Measurements from ENCODE around the gene CLDN20.
"Not testable (repeated sequence)": the region's sequence is repeated elsewhere in the genome, so short reads cannot be mapped to it uniquely, and the experiment has no call there.

The CLDN20 gene

GRCh38 chr6:155311583-155311982 lies 47.8 kb downstream of the CLDN20 start:
- no peak for DNase-seq (ENCODE audit: low read depth, low spot score)

- DNase-seq (ENCODE audit: low read depth, low spot score), result not testable (repeated sequence)
These were observed 49.1 kb downstream of the CLDN20 start for GRCh38 chr6:155312950-155313349.

DNA sequence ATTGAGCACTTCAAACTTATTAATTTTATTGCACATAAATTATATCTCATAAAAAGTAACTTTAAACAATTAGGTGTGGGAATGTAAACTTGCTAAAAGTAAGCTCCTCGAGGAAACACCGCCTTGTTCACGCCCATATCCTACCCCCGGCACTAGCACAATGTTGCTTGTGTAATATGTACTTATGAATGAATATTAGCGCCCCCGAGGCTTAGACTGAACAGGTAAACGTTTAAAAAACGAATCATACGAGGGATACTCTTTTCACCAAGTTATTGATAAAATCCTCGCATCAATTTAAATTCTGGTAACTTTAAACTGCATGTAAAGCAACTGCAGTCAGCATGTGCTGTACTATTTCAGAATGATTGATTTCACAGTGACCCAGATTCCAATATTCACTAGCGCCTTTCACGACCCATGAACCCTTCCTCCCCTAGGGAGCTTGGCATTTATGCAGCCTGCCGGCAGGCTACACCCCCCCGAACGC lies 49.8 kb downstream of the CLDN20 start:
- no peak for DNase-seq (ENCODE audit: low read depth, low spot score)

GRCh38 chr6:155314092-155314772 lies 50.4 kb downstream of the CLDN20 start, which contains the start of gene TFB1M:
Gene TFB1M, minus strand, starts transcription at chr6:155314484. Its CDS starts 56 bp downstream, at chr6:155314428.
- peak; percentile 99 for DNase-seq (ENCODE audit: low read depth, low spot score)

DNA sequence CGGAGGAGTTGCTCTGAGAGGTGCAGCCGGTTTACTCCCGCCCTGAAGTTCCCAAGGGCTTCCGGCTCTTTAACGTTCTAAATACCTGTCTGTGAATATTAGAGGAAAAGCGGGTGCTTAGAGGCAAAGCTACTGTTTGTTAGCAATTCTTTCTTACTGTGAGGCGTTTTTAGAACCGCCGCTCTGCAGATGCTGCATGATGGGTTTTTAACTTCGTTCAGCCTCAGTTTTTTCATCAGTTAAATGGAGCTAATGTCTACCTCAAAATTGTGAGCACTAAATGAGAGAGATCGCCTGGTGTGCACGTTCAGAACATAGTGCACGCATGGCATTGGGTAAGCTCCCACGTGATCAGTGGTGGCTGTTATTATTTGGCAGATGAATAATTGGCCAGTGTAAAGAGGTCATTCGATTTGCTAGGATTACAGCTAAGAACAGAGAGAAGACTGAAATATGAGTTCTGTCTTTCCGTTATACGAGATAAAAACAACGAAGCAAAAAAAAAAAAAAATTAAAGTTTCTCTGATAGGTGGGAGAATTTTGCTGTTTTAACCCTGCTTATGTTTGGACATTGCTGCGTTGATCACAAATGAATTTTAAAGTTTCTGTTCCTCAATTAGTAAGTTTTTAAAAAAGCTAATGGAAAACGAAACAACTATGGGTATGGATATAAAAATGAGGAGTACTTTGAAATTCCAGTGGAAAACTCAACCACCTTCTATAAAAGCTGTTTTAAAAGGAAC lies 51.1 kb downstream of the CLDN20 start:
- no peak for DNase-seq (ENCODE audit: low read depth, low spot score)

- DNase-seq (ENCODE audit: low read depth, low spot score), result no peak
These were observed 51.7 kb downstream of the CLDN20 start for GRCh38 chr6:155315516-155315871.

GRCh38 chr6:155316419-155316818 lies 52.6 kb downstream of the CLDN20 start:
- DNase-seq (ENCODE audit: low read depth, low spot score), result no peak

DNA sequence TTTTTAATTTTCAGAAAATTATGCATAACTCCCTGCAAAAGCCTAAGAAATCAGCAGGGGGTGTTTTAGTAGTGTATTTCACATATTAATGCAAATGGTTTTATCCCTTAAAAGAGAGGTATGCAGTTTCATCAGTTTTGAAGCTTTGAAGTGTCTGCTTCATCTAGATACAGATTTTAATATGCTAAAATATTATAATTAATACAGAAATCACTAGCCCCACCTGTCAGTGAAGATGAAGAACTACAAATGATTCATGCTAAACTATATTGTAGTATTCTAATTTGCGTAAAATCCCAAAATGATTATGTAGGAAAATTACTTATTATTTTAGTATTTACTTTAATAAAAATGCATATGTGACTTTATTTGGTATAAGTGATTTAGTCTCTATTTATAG lies 53.4 kb downstream of the CLDN20 start:
- DNase-seq (ENCODE audit: low read depth, low spot score), result no peak

DNA sequence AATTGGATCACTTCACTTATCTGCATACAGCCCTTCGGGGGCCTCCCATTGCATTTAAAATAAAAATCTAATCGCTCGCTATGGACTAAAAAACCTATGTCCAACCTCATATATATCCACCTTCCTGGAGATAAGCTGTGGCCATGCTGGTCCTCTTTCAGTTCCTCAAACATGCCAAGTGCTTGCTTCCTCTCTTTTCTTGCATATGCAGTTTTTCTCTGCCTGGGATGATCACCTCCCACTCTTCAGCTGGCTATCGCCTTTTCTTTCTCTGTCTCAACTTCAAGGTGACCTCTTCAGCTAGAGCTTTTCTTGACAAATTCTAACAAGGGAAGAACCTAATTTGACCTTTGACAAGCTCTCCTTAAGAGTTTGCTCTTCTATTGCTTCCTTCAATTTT lies 56.1 kb downstream of the CLDN20 start:
- no peak for DNase-seq (ENCODE audit: low read depth, low spot score)

- DNase-seq (ENCODE audit: low read depth, low spot score), result no peak
These were observed 60.4 kb downstream of the CLDN20 start for GRCh38 chr6:155324172-155324571.

DNA sequence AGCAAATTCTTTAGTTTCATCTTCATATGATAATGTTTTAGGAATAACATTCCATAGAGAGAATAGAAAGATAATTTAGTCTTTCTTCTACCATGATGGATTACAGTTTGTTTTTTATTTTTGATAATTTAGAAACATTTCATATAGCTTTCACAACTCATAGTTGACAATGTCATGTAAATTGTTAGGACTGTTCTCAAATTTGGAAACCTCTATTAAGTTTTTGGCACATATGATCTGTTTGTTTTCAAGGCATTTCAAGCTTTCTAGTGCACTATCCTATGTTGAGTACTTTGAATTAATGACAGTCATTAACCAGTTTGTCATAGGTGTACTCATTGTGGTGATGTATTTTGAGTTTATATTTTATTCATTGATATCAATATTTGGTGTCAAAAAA lies 61.2 kb downstream of the CLDN20 start:
- DNase-seq (ENCODE audit: low read depth, low spot score), result no peak

GRCh38 chr6:155325700-155326516 lies 62.1 kb downstream of the CLDN20 start:
- DNase-seq (ENCODE audit: low read depth, low spot score), result peak; percentile 94
